ENCODE measurements around the gene CAVIN4.

Gene CAVIN4

GRCh38 chr9:100584951-100585350 lies 7.1 kb downstream of the CAVIN4 start:
- no peak overlapping the region for H3K4me3 ChIP-seq (ENCODE audit: low read depth, low read length)
- H3K36me3 ChIP-seq = peaks cover 22% of the 10 kb centered on the region
- no peaks in the 10 kb centered on the region for H3K9me3 ChIP-seq (ENCODE audit: severe bottlenecking)
- DNase-seq = no peak
- no peak overlapping the region for H3K27ac ChIP-seq
- H3K27me3 ChIP-seq (ENCODE audit: insufficient read depth, low read depth, severe bottlenecking) = no peaks in the 10 kb centered on the region
- TF ChIP-seq, protein P1, sequence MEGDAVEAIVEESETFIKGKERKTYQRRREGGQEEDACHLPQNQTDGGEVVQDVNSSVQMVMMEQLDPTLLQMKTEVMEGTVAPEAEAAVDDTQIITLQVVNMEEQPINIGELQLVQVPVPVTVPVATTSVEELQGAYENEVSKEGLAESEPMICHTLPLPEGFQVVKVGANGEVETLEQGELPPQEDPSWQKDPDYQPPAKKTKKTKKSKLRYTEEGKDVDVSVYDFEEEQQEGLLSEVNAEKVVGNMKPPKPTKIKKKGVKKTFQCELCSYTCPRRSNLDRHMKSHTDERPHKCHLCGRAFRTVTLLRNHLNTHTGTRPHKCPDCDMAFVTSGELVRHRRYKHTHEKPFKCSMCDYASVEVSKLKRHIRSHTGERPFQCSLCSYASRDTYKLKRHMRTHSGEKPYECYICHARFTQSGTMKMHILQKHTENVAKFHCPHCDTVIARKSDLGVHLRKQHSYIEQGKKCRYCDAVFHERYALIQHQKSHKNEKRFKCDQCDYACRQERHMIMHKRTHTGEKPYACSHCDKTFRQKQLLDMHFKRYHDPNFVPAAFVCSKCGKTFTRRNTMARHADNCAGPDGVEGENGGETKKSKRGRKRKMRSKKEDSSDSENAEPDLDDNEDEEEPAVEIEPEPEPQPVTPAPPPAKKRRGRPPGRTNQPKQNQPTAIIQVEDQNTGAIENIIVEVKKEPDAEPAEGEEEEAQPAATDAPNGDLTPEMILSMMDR (IDR thresholded peaks at IDR 0.05; ENCODE audit: low read depth, low read length) = no peak

- peaks cover 22% of the 10 kb centered on the region for H3K36me3 ChIP-seq
- H3K27ac ChIP-seq = no peak overlapping the region
- TF ChIP-seq, protein P1 (IDR thresholded peaks at IDR 0.05; ENCODE audit: low read depth, low read length) = no peak
- no peak overlapping the region for H3K4me3 ChIP-seq (ENCODE audit: low read depth, low read length)
- no peaks in the 10 kb centered on the region for H3K9me3 ChIP-seq (ENCODE audit: severe bottlenecking)
- no peak for DNase-seq
- no peaks in the 10 kb centered on the region for H3K27me3 ChIP-seq (ENCODE audit: insufficient read depth, low read depth, severe bottlenecking)
These were observed 8.2 kb downstream of the CAVIN4 start for GRCh38 chr9:100586093-100586492.

GRCh38 chr9:100587375-100587774 lies 9.5 kb downstream of the CAVIN4 start:
- H3K27ac ChIP-seq = no peak overlapping the region
- no peaks in the 10 kb centered on the region for H3K9me3 ChIP-seq (ENCODE audit: severe bottlenecking)
- no peak overlapping the region for H3K4me3 ChIP-seq (ENCODE audit: low read depth, low read length)
- no peaks in the 10 kb centered on the region for H3K27me3 ChIP-seq (ENCODE audit: insufficient read depth, low read depth, severe bottlenecking)
- TF ChIP-seq, protein P1 (IDR thresholded peaks at IDR 0.05; ENCODE audit: low read depth, low read length) = no peak
- DNase-seq = no peak
- peaks cover 22% of the 10 kb centered on the region for H3K36me3 ChIP-seq

DNA sequence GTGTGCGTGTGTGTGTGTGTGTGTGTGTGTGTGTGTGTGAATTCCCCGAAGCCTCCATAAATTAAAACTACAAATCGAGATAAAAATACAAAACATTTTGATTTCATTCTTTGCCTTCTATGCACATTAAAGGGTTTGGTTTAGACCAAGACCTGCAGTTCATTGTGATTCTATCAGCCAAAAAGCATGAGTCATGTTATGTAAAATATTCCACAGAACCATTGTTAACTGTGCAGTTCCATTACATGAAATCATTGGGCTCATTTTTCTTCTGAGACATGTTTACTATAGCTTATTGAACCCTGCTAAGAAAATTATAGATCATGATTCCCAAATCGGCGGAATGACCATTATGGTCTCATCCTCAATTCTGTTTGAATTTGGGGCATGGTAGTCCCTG lies 11.7 kb downstream of the CAVIN4 start:
- Histone ChIP-seq H3K27ac (no peak overlapping the region), H3K36me3 (peaks cover 22% of the 10 kb centered on the region), H3K27me3 (ENCODE audit: insufficient read depth, low read depth, severe bottlenecking) (no peaks in the 10 kb centered on the region), H3K4me3 (ENCODE audit: low read depth, low read length) (no peak overlapping the region), H3K9me3 (ENCODE audit: severe bottlenecking) (no peaks in the 10 kb centered on the region)
- no peak for DNase-seq
- TF ChIP-seq, protein P1 (IDR thresholded peaks at IDR 0.05; ENCODE audit: low read depth, low read length) = no peak

GRCh38 chr9:100590481-100590880 lies 12.6 kb downstream of the CAVIN4 start:
- H3K4me3 ChIP-seq (ENCODE audit: low read depth, low read length) = no peak overlapping the region
- no peak for DNase-seq
- H3K9me3 ChIP-seq (ENCODE audit: severe bottlenecking) = no peaks in the 10 kb centered on the region
- H3K36me3 ChIP-seq = peaks cover 17% of the 10 kb centered on the region
- TF ChIP-seq, protein P1 (IDR thresholded peaks at IDR 0.05; ENCODE audit: low read depth, low read length) = no peak
- H3K27ac ChIP-seq = no peak overlapping the region
- H3K27me3 ChIP-seq (ENCODE audit: insufficient read depth, low read depth, severe bottlenecking) = no peaks in the 10 kb centered on the region

DNA sequence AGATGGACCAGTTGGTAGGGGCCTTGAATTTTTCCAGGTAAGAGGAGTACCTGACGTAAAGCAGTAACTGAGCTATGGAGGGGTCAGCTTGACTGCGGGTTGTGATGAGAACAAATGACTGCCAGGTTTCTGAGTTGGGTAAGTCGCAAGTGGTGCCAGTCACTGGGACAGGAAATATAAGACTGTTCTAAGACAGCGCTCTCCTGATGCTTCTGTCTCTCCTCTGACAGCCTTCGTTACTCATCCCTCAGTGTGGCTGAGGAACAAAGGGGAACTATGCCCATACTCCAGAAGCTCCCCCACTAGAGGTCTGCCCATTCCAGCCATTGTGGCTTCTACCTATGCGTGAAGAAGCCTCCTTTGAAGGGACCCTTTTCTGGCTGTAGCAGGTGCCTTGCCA lies 13.3 kb downstream of the CAVIN4 start:
- DNase-seq = no peak
- no peaks in the 10 kb centered on the region for H3K27me3 ChIP-seq (ENCODE audit: insufficient read depth, low read depth, severe bottlenecking)
- no peak overlapping the region for H3K27ac ChIP-seq
- TF ChIP-seq, protein P1 (IDR thresholded peaks at IDR 0.05; ENCODE audit: low read depth, low read length) = no peak
- no peak overlapping the region for H3K4me3 ChIP-seq (ENCODE audit: low read depth, low read length)
- no peaks in the 10 kb centered on the region for H3K9me3 ChIP-seq (ENCODE audit: severe bottlenecking)
- H3K36me3 ChIP-seq = peaks cover 11% of the 10 kb centered on the region

Measured in WERI-Rb-1 (cell line).